HG03135 (cell line): ENCODE results near the gene LIPA.

ENCODE experiments used
- ATAC-seq: cut with Tn5 transposase; IDR thresholded peaks from one replicate; pipeline ENCODE4 v1.9.1; 2021; ENCODE audit warnings: mild to moderate bottlenecking, moderate library complexity; ENCODE audit not compliant: unreplicated experiment

LIPA gene

GRCh38 chr10:89241486-89242344, 9.9 kb downstream of the LIPA start:
- ATAC-seq, result no peak

GRCh38 chr10:89241026-89241425, 10.5 kb downstream of the LIPA start:
- no peak for ATAC-seq

DNA sequence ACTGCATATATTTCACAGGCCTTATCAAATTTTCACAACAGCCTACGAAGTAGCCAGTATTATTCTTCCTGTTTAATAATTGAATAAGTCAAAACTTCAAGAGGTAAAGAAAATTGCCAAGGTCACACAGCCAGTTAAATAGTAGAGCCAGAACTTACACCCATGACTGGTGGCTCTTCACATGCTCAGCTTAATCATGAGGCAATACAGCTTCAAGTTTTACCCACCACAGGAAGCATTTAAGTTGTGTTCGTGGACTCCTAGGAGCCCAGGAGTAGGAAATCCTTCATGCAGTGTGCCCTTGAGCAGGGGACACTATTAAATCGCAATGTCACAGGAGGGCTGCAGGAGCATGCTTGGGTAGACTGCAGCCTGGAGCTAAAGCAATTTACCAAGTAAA, 11.1 kb downstream of the LIPA start:
- no peak for ATAC-seq

GRCh38 chr10:89238956-89239644, 12.5 kb downstream of the LIPA start:
- no peak for ATAC-seq

DNA sequence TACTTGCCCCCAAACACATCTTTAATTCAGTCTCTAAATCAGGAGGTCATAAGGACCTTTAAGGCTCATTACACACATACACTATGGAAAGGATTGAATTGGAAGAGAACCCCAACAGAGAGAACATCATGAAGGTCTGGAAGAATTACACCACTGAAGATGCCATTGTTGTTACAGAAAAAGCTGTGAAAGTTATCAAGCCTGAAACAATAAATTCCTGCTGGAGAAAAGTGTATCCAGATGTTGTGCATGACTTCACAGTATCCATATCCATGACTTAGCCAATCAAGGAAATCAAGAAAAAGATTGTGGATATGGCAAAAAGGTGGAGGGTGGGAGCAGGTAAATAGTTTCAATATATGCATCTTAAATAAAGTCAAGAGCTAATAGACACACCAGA, 13.7 kb downstream of the LIPA start:
- no peak for ATAC-seq

DNA sequence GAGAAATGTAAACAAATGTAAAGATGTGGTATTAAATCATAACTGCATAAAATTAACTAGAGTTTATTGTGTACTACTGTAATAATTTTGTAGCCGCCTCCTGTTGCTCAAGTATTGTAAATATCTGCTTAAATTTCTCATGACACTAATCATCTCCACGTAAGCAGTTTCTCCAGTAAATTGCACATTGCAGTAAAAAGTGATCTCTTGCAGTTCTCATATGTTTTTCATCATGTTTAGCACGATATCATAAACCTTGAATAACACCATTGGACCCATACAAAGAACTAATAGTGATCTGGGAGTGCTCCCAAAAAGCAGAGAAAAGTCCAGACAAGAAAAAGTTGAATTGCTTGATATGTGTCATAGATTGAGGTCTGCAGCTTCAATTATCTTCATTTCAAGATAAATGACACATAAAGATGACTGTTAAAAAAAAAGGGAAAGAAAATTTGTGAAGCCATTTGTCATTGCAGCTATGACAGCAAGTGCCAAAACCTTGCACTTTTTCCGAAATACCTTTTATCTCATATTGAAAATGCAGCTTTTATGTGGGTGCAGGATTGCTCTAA, 15.3 kb downstream of the LIPA start:
- no peak for ATAC-seq

- ATAC-seq, result no peak
These were observed 16.3 kb downstream of the LIPA start for GRCh38 chr10:89235073-89235798.

DNA sequence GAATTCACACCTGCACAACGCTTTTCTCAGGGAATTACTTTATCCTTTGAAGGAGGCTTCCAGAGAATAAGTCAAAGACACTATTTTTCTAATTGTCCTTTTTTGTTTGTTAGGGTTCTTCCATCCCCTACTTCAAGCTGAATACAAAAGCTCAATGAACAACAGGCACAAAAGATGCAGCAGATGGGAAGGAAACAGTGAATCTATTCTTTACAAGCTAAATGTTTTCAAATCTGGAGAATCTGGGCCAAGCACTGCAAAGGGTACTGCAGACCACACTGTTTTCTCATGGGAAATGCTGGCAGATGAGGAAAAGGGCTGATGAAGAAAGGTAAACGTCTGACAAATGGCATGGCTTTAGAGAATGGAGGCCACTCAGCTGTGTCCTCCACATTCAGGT, 18.5 kb downstream of the LIPA start:
- no peak for ATAC-seq

DNA sequence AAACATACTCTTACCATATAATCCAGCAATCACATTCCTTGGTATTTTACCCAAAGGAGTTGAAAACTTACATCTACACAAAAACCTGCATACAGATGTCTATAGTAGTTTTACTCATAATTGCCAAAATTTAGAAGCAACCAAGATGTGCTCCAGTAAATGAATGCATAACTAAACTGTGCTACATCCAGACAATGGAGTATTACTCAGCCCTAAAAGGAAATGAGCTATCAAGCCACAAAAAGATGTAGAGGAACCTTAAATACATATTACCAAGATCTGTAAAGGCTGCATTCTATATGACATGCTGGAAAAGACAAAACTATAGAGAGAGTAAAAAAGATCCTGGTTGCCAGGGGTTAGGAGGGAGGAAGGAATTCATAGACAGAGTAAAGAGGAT, 22.6 kb downstream of the LIPA start:
- ATAC-seq, result no peak

DNA sequence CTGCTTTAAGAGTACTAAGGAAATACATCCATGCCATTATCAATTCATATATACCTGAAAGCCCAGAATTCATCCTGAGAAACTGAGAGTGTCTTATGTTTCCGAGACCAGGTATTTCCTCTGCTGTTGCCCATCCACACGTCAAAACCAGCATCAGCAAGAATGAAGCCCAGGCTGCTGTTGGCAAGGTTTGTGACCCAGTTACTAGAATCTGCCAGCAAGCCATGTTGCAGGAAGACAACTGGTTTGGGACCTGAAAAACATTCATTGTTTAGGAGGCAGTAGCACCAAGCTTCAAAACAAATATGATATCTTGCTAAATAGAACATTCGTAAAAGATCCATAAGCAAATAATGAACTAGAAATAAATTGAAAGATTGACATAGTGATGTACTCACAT, 23.4 kb downstream of the LIPA start:
- ATAC-seq, result no peak

DNA sequence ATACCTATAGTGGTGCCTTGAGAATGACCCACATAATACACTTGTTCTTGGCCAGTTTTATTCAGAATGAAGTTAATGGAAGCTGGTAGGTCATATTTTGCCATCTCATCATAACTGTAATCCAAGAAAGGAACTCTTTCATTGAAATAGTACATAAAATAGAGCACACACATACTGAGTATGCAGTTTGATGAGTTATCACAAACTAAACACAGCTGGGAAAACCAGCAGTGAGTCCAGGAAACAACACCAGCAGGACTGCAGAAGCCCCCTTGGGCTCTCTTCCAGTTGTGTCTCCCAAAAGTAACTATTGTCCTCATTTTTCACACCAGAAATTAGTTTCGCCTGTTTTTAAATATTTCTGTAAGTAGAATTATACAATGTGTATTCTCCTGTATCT, 24.7 kb downstream of the LIPA start:
- ATAC-seq, result no peak

DNA sequence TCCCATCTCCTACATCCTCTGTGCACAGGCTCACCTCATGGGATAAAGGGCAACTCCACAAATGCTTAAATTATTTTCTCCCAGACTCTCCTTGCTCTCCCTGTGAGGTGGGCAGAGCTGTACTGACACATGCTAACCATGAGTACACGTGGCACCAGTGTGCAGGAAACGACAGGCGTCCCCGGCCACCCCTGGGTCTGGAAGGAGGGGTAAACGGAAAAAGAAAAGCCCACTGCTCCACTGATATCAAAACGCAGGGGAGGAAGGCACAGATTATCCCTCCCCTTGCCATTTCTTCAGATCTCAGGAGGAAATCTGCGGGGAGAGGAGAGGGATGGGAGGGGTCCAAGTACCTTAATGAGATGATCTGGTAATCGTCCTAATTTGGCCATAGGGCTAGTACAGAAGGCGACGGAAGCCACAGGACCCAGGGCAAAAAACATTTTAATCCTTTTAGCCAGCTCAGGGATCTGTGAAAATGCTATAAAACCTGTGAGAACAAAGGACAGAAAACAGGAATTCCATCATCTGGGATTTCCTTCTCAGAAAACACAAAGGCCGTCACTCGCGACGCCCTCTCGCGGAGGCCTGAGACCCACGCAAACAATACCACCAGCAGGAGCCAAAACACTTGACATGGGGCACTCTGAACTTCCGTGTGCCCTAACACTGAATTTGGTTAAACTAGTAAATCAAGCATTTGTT, 26.7 kb downstream of the LIPA start:
- ATAC-seq, result no peak

- no peak for ATAC-seq
These were observed 29.7 kb downstream of the LIPA start for GRCh38 chr10:89221919-89222318.

GRCh38 chr10:89219513-89220218, 31.9 kb downstream of the LIPA start:
- no peak for ATAC-seq

DNA sequence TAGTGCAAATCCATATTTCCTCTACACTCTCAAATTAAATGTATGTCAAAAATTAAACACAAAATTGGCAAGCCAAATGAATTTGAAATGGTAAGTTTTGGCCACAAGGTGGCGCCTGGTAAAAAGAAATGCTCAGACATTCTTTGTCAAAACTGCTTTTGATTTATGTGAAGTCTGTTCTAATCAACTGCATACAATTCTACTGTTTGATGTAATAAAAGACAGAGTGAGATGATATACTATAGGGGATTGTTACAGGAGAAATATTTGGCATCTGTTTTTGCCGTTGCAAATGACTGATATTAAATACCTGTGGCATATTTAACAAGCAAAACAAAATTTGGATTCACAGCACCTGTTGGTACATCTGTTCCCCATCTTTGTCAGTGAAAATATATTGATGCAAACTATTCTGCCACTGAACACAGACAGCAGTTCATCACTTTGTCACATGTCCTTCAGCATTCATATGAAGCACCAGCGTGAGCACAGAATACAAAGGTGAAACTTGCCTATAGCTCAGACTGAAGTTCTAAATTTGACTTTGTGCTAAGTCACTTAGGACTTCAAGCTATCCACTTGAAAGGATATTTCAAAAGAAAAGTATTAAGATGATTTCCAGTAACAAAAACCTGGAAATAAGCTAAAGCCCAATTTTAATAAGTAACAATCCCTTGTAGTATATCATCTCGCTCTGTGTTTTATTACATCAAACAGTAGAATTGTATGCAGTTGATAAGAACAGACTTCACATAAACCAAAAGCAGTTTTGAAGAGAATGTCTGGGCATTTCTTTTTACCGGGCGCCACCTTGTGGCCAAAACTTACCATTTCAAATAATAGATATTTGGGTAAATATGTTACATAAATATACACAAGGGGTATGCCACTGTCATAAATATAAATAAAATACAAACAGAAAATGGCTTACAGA, 34.3 kb downstream of the LIPA start:
- ATAC-seq, result no peak

DNA sequence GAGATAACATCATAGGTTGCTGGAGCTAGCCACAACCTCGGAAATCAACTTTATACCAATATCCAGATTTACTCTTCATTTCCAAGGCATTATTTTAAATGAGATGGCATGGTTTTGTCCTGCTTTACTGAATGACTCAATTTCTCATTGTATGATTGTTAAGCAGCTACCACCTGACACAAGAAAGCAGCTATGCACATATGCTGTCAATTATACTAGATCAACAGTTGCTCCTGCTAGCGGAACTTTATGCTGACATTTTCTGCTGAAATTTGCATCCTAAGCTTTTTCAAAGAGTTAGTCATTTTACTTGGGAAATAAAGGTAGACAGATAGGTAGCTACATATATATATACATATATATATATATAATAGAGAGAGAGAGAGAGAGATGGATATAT, 35.5 kb downstream of the LIPA start:
- ATAC-seq, result no peak

GRCh38 chr10:89215511-89215910, 36.1 kb downstream of the LIPA start:
- no peak for ATAC-seq

DNA sequence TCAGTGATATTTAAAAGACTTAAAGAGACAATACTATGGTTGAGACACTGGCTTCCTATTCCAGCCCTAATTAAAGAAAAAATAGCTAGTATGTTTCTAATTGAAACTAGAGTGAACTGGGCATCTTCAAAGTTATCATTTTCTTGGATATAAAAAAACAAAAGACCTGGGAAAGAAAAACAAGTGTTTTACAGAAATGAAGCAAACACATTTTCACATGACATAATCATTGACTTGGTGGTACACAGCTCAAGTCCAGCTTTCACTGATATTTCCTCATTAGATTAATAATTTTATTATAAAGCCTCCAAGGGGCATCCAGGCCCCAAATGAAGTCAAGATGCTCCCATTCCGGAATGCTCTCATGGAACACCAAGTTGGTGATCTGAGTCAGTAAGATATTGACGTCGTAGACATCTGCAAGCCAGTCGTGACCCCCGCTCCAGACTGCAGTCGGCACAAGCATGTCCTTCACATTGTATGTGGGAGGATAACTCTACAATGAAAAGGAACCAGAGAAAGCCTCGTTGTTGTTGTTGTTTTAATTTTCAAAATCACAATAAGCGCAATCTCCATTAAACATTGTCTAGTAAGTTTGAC, 36.9 kb downstream of the LIPA start:
- ATAC-seq, result no peak
